GM19468 (cell line): Measurements from ENCODE around the gene SMG6.
"Not testable (repeated sequence)": the region's sequence is repeated elsewhere in the genome, so short reads cannot be mapped to it uniquely, and the experiment has no call there.

Experiments used
- ATAC-seq: cut with Tn5 transposase; IDR thresholded peaks from one replicate; pipeline ENCODE4 v1.9.1; 2021; ENCODE audit warnings: mild to moderate bottlenecking, moderate library complexity, moderate number of reproducible peaks; ENCODE audit not compliant: unreplicated experiment; ENCODE audit errors: extremely low read depth

Gene SMG6

GRCh38 chr17:2303204-2304188, at the start of gene SMG6, which contains the start of gene SRR:
TSS of gene SMG6 (minus strand) at chr17:2303785. CDS start at chr17:2303720, 65 bp downstream.
TSS of gene SRR (plus strand) at chr17:2303950. CDS start at chr17:2315561, 11,611 bp downstream.
- ATAC-seq = peak; percentile 70

GRCh38 chr17:2351269-2351668, 47.7 kb upstream of the SMG6 start:
- ATAC-seq = no peak

GRCh38 chr17:2347805-2348685, 44.5 kb upstream of the SMG6 start:
- no peak for ATAC-seq

GRCh38 chr17:2346475-2346874, 42.9 kb upstream of the SMG6 start:
- ATAC-seq = no peak

- no peak for ATAC-seq
These were observed 40.9 kb upstream of the SMG6 start for GRCh38 chr17:2344528-2344927.

- no peak for ATAC-seq
These were observed 39.8 kb upstream of the SMG6 start for GRCh38 chr17:2343421-2343820.

- no peak for ATAC-seq
These were observed 34.7 kb upstream of the SMG6 start for GRCh38 chr17:2338315-2338657.

- no peak for ATAC-seq
These were observed 34.1 kb upstream of the SMG6 start for GRCh38 chr17:2337544-2338314.

- no peak for ATAC-seq
These were observed 33.4 kb upstream of the SMG6 start, which contains the start of gene SGSM2 for GRCh38 chr17:2336852-2337543. TSS of gene SGSM2 (plus strand) at chr17:2337501. CDS start at chr17:2337689, 188 bp downstream.

- ATAC-seq = peak; percentile 55
These were observed 32.7 kb upstream of the SMG6 start, which contains the start of gene TSR1 for GRCh38 chr17:2336215-2336851. TSS of gene TSR1 (minus strand) at chr17:2336457. CDS start at chr17:2336427, 30 bp downstream.

GRCh38 chr17:2335726-2336214, 32.2 kb upstream of the SMG6 start:
- no peak for ATAC-seq

GRCh38 chr17:2331303-2331702, 27.7 kb upstream of the SMG6 start:
- no peak for ATAC-seq

- ATAC-seq = no peak
These were observed 20.2 kb upstream of the SMG6 start for GRCh38 chr17:2323629-2324314.

- ATAC-seq = no peak
These were observed 17.8 kb upstream of the SMG6 start for GRCh38 chr17:2321399-2321798.

GRCh38 chr17:2319051-2319450, 15.5 kb upstream of the SMG6 start:
- ATAC-seq = no peak

GRCh38 chr17:2317796-2318195, 14.2 kb upstream of the SMG6 start:
- ATAC-seq = no peak

- ATAC-seq = not testable (repeated sequence)
These were observed 13.3 kb upstream of the SMG6 start for GRCh38 chr17:2316916-2317205.

- no peak for ATAC-seq
These were observed 9.2 kb upstream of the SMG6 start for GRCh38 chr17:2312736-2313135.
